Keratinocyte (primary cell): ENCODE results near the gene TADA3.

Source experiments
- CTCF ChIP-seq, 3 experiments: IDR thresholded peaks in 1 of 3; conservative IDR thresholded peaks in 1 of 3; optimal IDR thresholded peaks in 1 of 3; 2 replicates in 2 of 3; 3 replicates in 1 of 3; pipeline versions ENCODE3 to v1.5.1; 2011; ENCODE audit warnings: low read length in 3 of 3, mild to moderate bottlenecking in 3 of 3, moderate library complexity in 2 of 3, control low read depth in 1 of 3, inconsistent platforms in 1 of 3; ENCODE audit not compliant: insufficient read depth in 2 of 3; ENCODE audit errors: extremely low read depth in 1 of 3
- EZH2 ChIP-seq: IDR thresholded peaks from one replicate; pipeline ENCODE4 v1.6.1; 2012; ENCODE audit warnings: inconsistent platforms, mild to moderate bottlenecking, low read length, moderate library complexity

GRCh38 chr3:9779075-9779593 is 13.1 kb downstream of the TADA3 start:
- no peak for TF ChIP-seq CTCF (optimal IDR thresholded peaks at IDR 0.05 in 1 of 3, IDR thresholded peaks at IDR 0.05 in 1 of 3, conservative IDR thresholded peaks at IDR 0.05 in 1 of 3; ENCODE audit: extremely low read depth in 1 of 3, insufficient read depth in 2 of 3, low read length in 3 of 3)
- no peak for TF ChIP-seq EZH2
